Kidney capillary endothelial cell (primary cell): ENCODE data around the gene ZDHHC24.
"Not testable (repeated sequence)": the region's sequence is repeated elsewhere in the genome, so short reads cannot be mapped to it uniquely, and the experiment has no call there.

Experiments used
- DNase-seq: peaks from one replicate; pipeline ENCODE4 v3.0.0-alpha.2; 2018; ENCODE audit warnings: low spot score

ZDHHC24 gene, protein sequence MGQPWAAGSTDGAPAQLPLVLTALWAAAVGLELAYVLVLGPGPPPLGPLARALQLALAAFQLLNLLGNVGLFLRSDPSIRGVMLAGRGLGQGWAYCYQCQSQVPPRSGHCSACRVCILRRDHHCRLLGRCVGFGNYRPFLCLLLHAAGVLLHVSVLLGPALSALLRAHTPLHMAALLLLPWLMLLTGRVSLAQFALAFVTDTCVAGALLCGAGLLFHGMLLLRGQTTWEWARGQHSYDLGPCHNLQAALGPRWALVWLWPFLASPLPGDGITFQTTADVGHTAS

DNA sequence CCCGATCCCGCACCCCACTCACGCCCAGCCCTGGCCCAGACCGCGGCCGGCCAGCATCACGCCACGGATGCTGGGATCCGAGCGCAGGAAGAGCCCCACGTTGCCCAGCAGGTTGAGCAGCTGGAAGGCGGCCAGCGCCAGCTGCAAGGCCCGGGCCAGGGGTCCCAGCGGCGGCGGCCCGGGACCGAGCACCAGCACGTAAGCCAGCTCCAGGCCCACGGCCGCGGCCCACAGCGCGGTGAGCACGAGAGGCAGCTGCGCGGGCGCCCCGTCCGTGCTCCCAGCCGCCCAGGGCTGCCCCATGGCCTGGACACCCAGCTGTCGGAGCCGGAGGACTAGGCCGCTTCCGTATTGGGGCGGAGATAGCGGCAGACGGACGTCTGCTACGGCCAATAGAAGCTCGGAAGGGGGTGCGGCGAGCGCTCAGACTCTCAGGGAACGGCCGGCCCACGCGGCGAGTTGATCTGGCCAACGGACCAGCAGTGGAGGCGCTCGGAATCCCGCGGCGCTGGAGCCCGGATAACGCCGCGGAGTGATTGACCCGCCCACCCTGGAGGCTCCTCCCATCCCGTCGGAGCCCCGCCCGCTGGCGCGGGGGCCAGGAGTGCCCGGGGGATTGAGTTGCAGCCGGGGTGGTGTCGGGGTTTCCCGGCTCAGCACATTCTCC lies at the start of gene ZDHHC24:
Gene ZDHHC24 (minus strand): TSS at position 348 of the 667 bp plus-strand sequence. CDS start 45 bp downstream, at position 303.
- peak; percentile 86 for DNase-seq

DNA sequence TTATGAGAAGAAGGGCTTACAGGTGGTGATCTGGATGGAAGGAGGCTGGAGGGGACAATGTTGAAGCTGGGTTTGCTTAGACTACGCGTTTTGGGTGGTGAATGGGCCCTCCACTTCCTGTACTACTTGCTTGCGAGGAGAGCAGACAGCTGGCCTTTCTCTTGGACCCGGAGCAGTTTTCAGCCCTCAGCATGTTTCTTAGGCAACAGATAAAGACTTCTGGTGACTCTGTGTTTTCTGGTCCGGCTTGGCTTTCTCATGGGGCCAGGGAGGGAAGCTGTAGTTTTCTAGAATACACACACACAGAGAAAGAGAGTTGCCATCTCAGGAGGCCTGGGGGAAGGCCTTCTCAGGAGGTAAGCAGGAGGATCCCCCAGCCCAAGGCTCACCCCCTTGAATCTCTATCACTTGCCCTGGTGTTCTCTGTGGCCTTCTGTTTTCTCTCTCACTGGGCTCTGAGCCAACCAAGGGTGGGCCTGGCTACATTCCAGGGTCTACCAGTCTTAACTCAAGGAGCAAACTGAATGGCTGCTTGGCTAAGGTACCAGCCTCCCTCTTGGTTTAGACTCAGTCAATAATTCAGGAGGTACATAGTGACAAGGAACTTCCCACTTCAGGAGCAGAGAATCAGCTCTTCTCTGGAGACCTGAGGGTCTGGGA lies 49.5 kb upstream of the ZDHHC24 start:
- no peak for DNase-seq

DNA sequence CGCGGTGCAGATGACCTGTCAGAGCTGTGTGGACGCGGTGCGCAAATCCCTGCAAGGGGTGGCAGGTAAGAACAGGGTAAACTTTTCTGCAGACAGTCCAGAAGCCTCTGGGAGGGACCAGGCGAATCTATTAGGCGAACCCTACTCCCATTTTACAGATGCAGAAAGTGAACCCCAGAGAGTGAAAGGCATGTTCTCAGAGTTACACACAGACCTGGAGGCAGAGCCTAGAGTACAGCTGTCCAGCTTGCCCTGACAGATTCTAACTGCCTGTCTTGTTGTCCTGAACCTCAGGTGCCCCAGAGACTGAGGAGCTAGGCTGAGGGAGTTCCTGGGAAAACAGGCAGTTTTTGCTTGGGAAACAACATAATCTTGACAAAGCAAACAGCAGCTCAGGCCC lies 47.8 kb upstream of the ZDHHC24 start:
- no peak for DNase-seq

DNA sequence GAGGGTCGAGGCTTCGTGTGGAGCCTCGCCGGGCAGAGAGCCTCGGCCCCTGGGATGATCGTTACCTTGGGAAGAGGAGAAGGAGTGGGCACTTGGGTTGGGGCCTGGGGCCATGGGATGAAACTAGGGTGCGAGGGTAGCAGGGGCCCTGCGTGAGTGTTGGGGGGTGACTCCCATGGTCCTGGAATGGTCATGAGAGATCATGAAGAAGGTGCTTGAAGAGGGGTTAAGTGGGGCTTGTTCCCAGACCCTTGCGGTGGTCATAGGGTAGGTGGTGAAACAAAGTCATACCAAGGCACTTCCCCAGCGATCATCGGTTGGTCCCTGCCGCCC lies 47.4 kb upstream of the ZDHHC24 start:
- DNase-seq, result no peak

DNA sequence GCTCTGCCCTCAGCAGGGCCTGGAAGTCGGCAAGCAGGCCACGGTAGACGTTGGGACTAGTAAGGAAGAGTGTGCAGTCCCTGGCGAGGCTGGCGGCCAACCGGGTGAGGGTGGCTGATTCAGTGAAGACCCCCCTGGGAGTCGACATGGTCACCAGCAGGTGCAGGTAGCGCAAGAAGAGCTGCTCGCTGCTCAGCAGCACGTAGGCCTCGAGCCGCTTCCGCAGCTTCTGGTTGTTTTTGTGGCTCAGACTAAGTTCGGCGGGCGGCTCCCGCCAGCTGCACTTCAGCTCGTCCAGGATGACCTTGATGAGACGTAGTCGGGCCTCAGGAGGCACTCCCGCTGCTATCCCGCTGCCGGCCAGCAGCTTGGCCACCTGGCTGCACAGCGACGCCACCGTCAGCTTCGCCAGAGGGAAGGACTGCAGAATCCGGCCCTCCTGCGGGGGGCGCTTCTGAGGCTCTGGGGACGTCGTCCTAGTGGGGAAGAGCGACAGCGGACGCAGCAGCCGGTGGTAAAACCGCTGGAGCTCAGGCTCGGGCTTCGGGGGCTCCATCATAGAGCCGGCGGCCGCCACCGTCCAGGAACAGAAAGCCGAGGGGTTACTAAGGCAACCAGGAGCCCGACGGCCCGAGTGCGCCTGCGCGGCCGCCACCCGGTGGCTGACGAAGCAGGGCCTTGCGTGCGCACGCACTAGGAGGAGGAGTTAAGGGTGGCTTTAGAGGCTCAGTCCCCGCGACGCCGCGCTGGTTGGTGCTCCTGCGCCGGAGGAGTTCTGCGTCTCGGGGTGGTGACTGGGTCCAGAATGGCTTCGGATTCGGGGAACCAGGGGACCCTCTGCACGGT lies 46.8 kb upstream of the ZDHHC24 start, which contains the start of the genes CCDC87 and CCS:
Gene CCDC87 (minus strand): TSS at position 607 of the 846 bp plus-strand sequence. CDS start 48 bp downstream, at position 559.
Gene CCS (plus strand): TSS at position 729 of the 846 bp plus-strand sequence. CDS start 77 bp downstream, at position 806.
- peak; percentile 98 for DNase-seq

DNA sequence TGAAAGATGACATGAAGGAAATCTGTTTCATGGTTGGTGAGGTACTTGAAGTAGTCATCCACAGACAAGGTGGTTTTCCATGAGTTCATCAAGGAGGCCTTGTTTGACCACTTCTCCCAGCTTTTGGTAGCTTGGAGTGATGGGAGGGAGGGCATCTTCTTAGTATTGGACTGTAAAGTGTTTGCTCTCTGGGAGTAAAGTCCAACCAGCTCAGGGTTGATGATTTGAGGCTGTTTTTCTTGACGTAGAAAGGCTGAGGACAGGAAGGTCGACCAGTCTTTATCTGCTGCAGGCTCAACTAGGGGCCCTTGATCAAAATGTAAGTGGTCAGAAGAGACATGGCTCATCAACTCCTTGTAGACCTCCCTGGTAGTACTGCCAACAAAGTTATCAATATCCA lies 45.3 kb upstream of the ZDHHC24 start:
- no peak for DNase-seq

DNA sequence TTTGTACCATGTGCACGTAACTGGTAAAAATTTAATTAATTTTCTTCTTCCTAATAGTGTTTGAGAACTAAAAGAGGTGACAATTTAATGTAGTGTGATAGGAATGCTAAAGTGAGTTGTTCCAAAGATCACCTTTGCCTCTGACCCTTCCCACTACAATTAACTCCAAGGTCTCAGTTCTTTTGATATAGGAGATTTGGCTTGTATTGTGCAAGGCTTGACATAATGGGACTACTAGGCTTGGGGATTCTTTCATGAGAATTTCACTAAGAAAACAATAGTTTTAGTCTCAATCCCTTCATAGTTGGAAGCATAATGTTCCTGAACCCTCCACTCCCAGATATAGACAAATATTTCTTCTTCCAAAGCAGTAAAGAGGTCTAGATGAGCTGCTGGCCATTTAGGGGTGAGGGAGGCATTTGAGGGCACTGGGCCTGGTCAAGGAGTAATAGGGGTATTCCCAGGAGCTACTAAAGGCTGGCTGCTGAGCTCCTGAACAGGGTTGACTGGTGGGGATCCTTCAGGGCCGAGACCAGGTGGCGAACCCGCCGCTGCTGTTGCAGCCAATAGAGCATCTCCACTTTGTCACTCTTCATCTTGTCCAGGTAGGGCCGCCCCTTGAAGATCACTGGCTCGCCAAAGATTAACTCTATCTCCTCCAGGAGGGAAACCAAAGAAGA lies 44.3 kb upstream of the ZDHHC24 start:
- no peak for DNase-seq

DNA sequence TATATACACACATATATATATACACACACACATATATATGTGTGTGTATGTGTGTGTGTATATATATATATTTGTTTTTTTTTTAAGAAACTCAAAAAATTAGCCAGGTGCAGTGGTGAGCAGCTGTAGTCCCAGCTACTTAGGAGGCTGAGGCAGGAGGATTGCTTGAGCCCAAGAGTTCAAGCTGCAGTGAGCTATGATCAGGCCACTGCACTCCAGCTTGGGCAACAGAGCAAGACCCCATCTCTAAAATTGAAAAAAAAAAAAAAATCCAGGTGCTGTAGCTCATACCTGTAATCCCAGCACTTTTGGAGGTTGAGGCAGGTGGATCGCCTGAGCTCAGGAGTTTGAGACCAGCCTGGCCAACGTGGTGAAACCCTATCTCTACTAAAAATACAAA lies 43.5 kb upstream of the ZDHHC24 start:
- DNase-seq, result not testable (repeated sequence)

DNA sequence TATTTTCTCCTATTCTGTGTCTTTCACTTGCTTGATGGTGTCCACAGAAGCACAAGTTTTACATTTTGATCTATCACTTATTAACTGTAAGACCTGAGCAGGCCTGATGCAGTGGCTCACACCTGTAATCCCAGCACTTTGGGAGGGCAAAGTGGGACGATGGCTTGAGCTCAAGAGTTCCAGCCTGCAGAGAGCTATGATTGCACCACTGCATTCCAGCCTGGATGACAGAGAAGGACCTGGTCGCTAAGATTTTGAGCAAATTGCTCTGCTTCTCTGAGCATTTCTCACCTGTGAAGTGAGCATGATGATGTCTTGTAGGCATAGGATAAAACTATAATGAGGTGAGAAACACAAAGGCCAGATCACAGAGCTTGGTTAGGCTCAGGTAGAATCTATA lies 40.3 kb upstream of the ZDHHC24 start:
- DNase-seq, result no peak

DNA sequence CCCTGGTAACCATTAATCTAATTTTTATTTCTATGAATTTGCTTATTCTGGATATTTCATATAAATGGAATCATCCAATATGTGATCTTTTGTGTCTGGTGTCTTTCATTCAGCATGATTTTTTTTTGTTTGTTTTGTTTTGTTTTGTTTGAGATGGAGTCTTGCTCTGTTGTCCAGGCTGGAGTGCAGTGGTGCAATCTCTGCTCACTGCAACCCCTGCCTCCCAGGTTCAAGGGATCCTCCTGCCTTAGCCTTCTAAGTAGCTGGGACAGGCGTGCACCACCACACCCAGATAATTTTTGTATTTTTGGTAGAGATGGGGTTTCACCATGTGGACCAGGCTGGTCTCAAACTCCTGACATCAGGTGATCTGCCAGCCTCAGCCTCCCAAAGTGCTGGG lies 39.6 kb upstream of the ZDHHC24 start:
- DNase-seq, result not testable (repeated sequence)

DNA sequence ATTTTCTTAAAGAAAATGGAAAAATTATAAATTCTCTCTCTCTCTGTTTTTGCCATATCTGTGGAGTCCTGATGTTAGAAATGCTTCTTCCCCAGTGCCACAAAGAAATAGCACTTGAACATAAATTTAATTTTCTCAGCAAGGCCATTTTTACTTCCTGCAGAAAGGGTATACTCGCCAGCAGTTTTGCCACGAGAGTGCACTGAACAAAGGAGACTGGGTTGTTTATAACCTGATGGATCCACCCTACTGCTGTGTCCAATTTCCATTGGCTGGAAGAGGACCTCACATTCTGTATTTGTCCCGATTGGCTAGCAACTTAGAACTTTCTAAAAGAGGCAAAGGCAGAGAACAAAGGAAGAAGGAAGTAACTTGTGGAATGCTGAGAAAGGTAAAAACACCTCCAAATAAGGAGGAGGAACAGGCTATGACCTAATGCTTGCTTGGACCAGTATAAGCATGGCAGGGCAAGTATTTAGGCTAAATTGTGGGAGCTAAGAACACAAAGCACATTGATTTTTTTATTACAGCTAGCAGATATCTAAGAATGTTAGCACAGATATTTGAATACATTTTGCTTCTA lies 36.8 kb upstream of the ZDHHC24 start:
- DNase-seq, result not testable (repeated sequence)

DNA sequence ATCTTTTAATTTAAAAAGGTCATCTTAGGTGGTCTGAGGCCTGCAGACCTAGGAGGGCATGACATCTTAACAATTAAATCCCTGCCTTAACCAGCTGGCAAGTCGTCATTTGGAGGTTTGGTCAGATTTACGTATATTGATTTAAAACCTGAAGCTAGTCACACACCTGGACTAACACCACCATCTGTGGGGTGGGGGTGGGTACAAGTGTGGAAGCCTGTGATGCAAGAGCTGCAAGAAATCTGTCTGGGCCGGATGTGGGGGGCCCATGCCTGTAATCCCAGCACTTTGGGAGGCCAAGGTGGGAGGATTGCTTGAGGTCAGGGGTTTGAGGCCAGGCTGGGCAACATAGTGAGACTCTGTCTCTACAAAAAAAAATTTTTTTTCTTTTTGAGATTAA lies 35.4 kb upstream of the ZDHHC24 start:
- no peak for DNase-seq

DNA sequence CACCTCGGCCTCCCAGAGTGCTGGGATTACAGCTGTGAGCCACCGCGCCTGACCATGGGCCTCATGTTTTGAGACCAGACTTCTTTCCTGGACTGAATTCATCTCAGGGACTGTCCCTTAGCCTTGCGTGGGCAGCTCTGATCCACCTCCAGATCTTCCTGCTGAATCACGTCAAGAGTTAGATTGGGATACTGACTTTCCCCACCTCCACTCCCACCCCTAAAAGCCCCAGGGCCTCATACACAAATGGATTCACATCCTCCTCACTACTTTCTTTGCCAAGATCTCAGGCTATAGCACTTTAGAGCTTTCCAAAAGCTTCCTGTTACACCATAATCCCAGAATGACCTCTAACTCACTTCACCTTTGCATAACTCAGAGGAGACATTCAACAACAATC lies 35.0 kb upstream of the ZDHHC24 start:
- DNase-seq, result no peak

DNA sequence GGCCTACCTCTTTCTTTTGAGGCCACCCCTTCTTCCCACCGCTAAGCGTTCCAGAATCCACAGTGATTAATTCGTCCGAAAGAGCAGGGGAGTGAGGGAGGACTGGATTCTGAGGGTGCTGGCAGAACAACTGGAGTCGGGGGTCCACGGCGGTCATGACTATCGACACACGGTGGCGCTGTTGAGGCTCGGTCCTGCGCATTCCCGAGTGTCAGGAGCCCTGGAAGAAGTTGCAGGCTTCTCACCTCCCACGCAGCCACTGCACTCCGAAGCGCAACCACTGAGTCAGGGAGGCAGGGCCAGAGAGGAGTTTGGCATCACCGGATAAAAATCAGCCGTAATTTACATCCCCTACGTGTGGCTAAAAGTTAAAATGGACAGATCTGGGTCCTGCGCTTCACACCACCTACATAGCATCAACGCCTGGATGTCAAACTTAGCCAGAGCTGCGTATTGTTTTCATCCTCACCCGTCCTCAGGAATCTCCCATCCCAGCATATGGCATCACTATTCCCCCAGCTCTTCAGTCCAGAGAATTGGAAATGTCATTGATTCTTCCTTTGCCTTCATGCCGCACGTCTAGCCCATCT lies 33.3 kb upstream of the ZDHHC24 start:
- peak; percentile 51 for DNase-seq

DNA sequence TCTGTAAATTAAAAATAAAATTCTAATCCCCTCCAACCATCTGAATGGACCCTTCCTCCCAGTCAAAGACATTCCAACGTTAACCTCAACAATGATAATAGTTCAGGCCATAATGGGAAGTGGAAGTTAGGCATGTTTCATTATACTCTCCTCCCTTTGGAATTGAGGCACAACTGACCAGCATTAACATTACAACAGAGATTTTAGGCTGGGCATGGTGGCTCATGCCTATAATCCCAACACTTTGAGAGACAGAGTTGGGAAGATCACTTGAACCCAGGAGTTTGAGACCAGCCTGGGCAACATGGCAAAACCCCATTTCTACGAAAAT lies 25.0 kb upstream of the ZDHHC24 start:
- no peak for DNase-seq

DNA sequence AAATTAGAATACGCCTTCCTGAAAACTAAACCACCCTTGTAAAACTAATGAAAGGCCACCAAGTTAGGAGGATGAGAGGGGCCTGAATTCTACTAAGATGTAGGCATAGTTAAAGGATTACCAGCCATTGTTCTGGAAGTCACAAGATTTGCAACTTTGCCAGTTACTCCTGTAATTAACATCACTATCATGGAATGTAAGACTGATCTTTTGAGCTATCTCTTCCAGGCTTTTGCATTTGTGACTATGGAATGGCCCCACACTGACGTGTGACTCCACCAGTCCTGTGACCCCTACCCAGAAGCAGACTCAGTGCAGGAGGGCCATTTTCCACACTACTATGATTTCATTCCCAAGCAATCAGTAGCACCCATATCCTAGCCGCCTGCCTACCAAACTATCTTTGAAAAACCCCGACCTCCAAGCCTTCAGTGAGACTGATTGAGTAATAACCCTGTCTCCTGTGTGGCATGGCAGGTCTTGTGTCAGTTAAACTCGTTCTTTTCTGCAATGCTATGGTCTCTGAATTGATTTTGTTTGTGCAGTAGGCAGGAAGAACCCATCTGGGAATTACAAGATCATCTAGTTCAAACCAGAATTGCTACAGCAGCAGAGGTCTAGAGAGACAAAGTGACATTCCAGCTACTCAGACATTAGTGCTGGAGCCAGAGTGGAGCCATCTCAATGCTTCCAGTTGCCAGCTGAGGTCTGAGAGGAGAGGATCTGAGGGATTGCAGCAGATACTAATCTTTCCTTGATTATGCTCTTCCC lies 24.4 kb upstream of the ZDHHC24 start:
- no peak for DNase-seq

DNA sequence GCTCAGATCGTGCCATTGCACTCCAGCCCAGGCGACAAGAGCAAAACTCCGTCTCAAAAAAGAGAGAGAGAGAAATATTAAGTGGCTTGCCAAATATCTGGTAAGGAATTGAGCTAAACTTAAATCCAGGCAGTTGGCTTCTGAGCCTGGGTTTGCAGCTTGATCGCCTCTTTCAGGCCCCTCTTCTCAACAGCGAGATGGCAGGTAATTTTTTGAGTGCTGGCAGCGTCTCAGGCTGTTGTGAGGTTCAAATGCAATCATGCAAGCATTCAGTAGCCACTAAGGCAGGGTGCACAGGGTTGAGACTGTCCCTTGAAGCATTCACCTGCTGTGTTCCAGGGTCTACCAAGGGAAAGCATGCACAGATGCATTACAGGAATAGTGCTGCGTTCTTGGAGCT lies 23.2 kb upstream of the ZDHHC24 start:
- no peak for DNase-seq

DNA sequence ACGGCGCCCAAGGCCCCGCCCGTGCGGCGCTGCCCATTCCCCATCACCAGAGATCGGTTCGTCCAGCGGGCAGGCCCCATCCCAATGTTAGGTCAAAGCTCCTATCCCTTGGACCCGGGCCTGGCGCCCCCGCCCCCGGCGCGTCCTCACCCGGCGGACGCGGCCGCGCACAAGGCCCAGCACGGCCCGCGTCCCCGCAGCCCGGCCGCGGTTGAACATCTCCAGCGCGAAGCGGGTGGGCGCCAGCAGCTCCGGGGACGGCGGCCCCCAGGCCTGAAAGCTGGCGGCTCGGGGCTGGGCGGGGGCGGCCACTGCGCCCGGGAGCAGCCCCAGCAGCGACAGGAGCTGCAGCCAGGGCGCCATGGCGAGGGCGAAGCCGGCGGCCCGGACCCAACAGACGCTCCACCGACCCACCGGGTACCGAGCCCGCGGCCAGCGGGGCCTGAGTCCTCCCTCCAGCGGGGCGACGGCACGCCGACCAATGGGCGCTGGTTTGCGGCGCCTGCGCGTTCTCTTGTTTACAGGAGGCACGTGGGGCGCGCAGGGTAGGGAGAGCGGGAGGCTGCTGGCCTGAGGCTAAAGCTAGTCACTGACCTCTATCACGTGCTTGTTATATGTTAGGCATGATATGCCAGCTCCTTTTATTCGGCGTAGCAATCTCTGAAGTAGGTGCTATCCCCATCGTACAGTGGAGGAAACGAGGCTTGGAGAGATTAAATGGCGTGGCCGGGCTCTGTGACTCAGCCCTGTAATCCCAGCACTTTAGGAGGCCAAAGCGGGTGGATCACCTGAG lies 22.5 kb upstream of the ZDHHC24 start, which contains the start of gene CTSF:
Gene CTSF (minus strand): TSS at position 483 of the 793 bp plus-strand sequence. CDS start 120 bp downstream, at position 363.
- DNase-seq, result peak; percentile 63

DNA sequence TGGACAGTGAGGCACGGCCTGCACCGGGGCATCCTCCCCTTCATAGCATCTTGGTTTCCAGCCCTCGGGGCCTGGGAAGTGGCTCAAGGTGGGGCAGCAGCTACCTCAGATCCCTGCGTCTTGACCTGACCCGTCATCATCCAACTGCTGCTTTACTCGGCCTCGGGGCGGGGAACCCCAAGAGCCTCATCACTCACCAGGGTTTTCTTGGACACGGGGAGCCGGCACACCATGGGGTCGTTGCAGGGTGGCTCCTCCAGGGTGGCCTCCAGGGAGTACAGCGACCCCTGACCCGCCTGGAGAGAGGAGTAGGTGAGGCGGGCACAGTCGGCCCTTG lies 21.9 kb upstream of the ZDHHC24 start:
- DNase-seq, result no peak
